Activated naive CD4-positive, alpha-beta T cell treated with anti-CD3 and anti-CD28 coated beads for 36 hours (primary cell): ENCODE results near the gene EPB41. TPM values are rescaled to one million over a fixed set of nuclear protein-coding genes. Genes with fewer than 3 reads are reported as not detected.

Source experiments
- CTCF ChIA-PET: fragments of 350-600 bp; sonication (Branson Sonifier 250); formaldehyde crosslinking; loops from one replicate; lab custom pipeline; 2021; ENCODE audit warnings: antibody characterized with exemption; lab: Charles Lee
- DNase-seq: peaks from one replicate; pipeline ENCODE4 v3.0.0-alpha.2; 2020
- H3K27ac Mint-ChIP-seq: one replicate; pipeline ENCODE4 v1.8.0; 2021; ENCODE audit warnings: mild to moderate bottlenecking, mixed read lengths
- H3K27me3 Mint-ChIP-seq: one replicate; pipeline ENCODE4 v1.8.0; 2021; ENCODE audit warnings: low read depth, mixed read lengths
- H3K36me3 Mint-ChIP-seq: one replicate; pipeline ENCODE4 v1.8.0; 2021; ENCODE audit warnings: low read depth, mixed read lengths
- H3K4me1 Mint-ChIP-seq: one replicate; pipeline ENCODE4 v1.8.0; 2021; ENCODE audit warnings: low read depth, mixed read lengths
- H3K4me3 Mint-ChIP-seq: one replicate; pipeline ENCODE4 v1.8.0; 2021; ENCODE audit warnings: mild to moderate bottlenecking, moderate library complexity, mixed read lengths
- H3K9me3 Mint-ChIP-seq: one replicate; pipeline ENCODE4 v1.8.0; 2021; ENCODE audit warnings: mixed read lengths
- intact Hi-C: fragments of 100-400 bp; cut with micrococcal nuclease; formaldehyde crosslinking; loops from one replicate; pipeline ENCODE4 v1.15.1; 2023
- total RNA-seq, 2 experiments: library from RNA; stranded (reverse); gene quantifications; one replicate each; pipeline ENCODE4 v1.2.3, GENCODE V29; 2021

Gene EPB41
- total RNA-seq, 2 experiments from 2014 or later = 97.4 to 100 TPM

GRCh38 chr1:29120367-29120766, 206.0 kb downstream of the EPB41 start:
- Mint-ChIP-seq H3K4me1 (peaks cover 14% of the 10 kb centered on the region), H3K36me3 (peaks cover 25% of the 10 kb centered on the region), H3K9me3 (no peaks in the 10 kb centered on the region), H3K4me3 (peak overlapping the region; percentile 50), H3K27me3 (peaks cover 14% of the 10 kb centered on the region), H3K27ac (no peak overlapping the region)
- CTCF ChIA-PET = interaction anchor here (0.5 to 2.4 kb wide), 9 partner anchors 11 to 877 kb away, joined by 3 to 15 read pairs (median 3); no protein-coding TSS in a partner anchor
- intact Hi-C loops = loop anchor here (5.0 kb wide), 1 partner anchor 78 kb away; no protein-coding TSS in a partner anchor
- DNase-seq = no peak

DNA sequence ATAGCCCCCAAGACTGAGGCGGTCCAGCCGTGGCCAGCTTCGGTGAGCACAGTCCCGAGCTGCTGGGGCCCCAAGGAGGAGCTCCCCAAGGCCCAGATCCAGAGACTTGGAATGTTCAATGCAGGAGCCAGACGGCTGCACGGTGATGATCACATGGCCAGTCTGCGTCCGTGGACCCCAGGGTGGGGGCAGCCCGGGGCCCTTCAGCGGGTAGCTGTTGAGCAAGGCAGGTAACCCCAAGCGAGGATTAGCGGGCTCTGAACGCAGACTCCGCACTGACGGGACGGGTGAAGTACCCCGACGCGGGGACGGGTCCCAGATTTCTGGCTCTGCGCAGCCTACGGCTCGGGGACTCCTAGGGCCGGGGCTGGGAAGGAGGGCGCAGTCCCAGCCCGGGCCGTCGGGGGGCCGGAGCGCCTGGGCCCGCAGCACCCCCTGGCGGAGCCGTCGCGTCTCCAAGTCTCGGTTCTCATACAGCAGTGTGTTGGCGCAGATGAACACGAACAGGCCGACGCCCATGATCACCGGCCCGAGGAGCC, 206.6 kb downstream of the EPB41 start:
- H3K27ac Mint-ChIP-seq = no peak overlapping the region
- H3K9me3 Mint-ChIP-seq = no peaks in the 10 kb centered on the region
- peaks cover 20% of the 10 kb centered on the region for H3K27me3 Mint-ChIP-seq
- intact Hi-C loops = loop anchor here (1.0 to 5.0 kb wide), 3 partner anchors 79 to 239 kb away; no protein-coding TSS in a partner anchor
- H3K4me3 Mint-ChIP-seq = peak overlapping the region; percentile 50
- DNase-seq = peak; percentile 78
- H3K36me3 Mint-ChIP-seq = peaks cover 22% of the 10 kb centered on the region
- peaks cover 19% of the 10 kb centered on the region for H3K4me1 Mint-ChIP-seq
- CTCF ChIA-PET = interaction anchor here (0.7 to 2.4 kb wide), 9 partner anchors 8 to 239 kb away, joined by 3 to 15 read pairs (median 4); no protein-coding TSS in a partner anchor

GRCh38 chr1:29121516-29121935, 207.2 kb downstream of the EPB41 start:
- no peak overlapping the region for H3K27ac Mint-ChIP-seq
- intact Hi-C loops = loop anchor here (1.0 to 5.0 kb wide), 3 partner anchors 79 to 239 kb away; no protein-coding TSS in a partner anchor
- CTCF ChIA-PET = interaction anchor here (0.5 to 2.4 kb wide), 11 partner anchors 8 to 245 kb away, joined by 3 to 15 read pairs (median 4); no protein-coding TSS in a partner anchor
- H3K4me1 Mint-ChIP-seq = peaks cover 19% of the 10 kb centered on the region
- DNase-seq = no peak
- no peaks in the 10 kb centered on the region for H3K9me3 Mint-ChIP-seq
- H3K36me3 Mint-ChIP-seq = peaks cover 20% of the 10 kb centered on the region
- peaks cover 21% of the 10 kb centered on the region for H3K27me3 Mint-ChIP-seq
- peak overlapping the region; percentile 46 for H3K4me3 Mint-ChIP-seq

DNA sequence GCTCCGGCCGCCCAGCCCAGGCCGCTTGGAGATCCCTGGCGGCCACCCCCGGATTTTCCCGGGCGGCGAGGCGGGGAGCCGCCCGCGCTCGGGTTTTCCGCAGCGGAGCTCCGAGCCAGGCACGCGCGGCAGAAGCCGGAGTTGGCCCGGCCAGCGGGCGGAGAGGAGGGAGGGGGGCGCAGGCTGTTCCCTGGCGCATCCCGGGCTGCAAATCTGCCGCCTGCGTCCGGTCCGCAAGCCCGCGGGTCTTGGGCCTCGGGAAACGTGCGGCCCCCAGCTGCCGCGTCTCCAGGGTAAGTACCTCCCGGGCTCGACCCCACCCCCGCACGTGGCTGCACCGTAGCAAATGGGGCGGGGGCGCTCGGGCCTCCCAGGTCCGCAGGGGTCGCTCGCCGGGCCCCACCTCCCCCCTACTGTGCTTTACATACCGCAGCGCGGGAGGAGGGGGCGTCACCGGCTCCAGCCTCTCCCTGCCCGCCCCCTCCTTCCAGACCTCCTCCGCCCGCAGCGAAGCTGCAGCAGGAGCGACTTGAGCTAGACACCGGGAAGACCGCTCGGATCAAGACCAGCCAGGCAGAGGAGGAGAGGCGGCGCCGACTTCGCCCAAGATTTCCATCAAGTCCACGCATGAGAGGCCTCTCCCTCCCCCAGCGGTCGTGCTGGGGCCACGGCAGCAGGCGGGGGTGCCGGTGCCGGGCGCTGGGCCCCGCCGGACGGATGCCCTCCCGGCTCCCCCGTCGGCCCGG, 207.7 kb downstream of the EPB41 start:
- CTCF ChIA-PET = interaction anchor here (0.5 to 2.4 kb wide), 11 partner anchors 9 to 245 kb away, joined by 3 to 15 read pairs (median 4); no protein-coding TSS in a partner anchor
- peaks cover 21% of the 10 kb centered on the region for H3K27me3 Mint-ChIP-seq
- no peaks in the 10 kb centered on the region for H3K9me3 Mint-ChIP-seq
- intact Hi-C loops = loop anchor here (1.0 to 5.0 kb wide), 5 partner anchors 59 to 240 kb away; partner anchors contain the start of gene SRSF4
- H3K36me3 Mint-ChIP-seq = peaks cover 18% of the 10 kb centered on the region
- DNase-seq = peak; percentile 22
- peak overlapping the region; percentile 74 for H3K4me3 Mint-ChIP-seq
- H3K27ac Mint-ChIP-seq = no peak overlapping the region
- peaks cover 17% of the 10 kb centered on the region for H3K4me1 Mint-ChIP-seq

DNA sequence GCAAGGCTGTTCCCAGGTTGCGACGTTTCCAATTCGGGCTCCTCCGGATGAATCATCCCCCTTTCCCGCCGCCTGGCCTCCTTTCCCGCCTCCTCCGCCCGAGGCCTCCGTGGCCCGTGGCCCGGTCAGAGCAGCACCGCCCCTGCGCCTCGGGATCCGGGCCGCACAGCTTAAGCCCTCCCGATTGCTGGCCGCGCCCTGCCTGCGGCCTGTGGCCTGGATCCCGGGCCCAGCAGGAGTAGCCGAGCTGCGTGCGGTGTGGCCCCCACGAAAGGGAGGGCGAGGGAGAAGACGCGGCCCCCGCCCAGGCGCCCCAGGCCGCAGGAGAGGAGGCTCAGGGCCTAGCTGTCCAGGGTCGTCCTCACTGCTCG, 208.3 kb downstream of the EPB41 start:
- Mint-ChIP-seq H3K9me3 (no peaks in the 10 kb centered on the region), H3K36me3 (peaks cover 12% of the 10 kb centered on the region), H3K4me1 (peaks cover 12% of the 10 kb centered on the region), H3K4me3 (peak overlapping the region; percentile 74), H3K27me3 (peaks cover 21% of the 10 kb centered on the region), H3K27ac (no peak overlapping the region)
- peak; percentile 14 for DNase-seq
- CTCF ChIA-PET = interaction anchor here (1.0 to 2.4 kb wide), 5 partner anchors 9 to 246 kb away, joined by 3 to 15 read pairs (median 3); no protein-coding TSS in a partner anchor
- intact Hi-C loops = loop anchor here (2.0 to 5.0 kb wide), 3 partner anchors 58 to 80 kb away; partner anchors contain the start of gene SRSF4

DNA sequence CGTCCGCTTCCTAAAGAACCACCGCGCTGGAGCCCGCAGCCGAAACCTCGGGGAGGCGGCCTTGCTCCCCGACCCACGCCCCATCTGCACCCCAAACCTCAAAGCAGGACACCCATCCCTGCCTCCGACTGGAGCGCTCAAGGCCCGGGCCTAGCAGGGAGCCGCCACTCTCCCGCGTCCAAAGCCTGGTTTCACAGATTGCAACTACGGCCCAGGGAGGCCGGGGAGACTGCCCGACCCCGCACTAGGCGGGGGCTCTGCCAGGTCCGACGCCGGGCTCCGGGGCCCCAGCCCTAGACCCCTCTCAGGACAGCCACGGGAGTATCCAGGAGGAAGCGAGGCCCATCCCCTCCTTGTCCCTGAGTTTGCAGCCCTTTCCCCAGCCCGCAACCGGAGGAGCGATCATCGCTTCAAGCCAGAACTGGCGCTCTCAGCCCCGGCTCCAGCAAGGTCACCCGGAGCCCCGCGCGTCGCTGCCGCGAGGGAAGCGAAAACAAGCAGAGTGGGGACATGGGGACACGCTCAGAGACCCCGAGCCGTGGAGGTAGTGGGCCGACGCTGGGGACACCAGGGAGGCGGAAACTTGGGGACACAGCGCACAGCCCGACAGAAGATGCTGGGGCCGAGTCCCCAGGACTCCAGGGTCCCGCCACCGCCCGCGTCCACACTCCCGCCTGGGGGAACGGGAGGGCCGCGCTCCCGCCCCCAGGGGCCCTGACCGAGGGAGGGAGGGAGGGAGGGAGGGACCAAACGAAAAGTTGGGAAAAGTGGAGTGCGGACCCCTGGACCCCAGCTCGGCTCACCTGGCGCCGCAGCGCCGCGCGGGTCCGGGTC, 208.9 kb downstream of the EPB41 start:
- Mint-ChIP-seq H3K27me3 (peaks cover 21% of the 10 kb centered on the region), H3K4me3 (peak overlapping the region; percentile 74), H3K9me3 (no peaks in the 10 kb centered on the region), H3K36me3 (peaks cover 9% of the 10 kb centered on the region), H3K27ac (no peak overlapping the region), H3K4me1 (peaks cover 12% of the 10 kb centered on the region)
- intact Hi-C loops = loop anchor here (2.0 to 5.0 kb wide), 3 partner anchors 58 to 81 kb away; partner anchors contain the start of gene SRSF4
- CTCF ChIA-PET = interaction anchor here (1.7 kb wide), 1 partner anchor 10 kb away, joined by 7 read pairs; no protein-coding TSS in a partner anchor
- peak; percentile 37 for DNase-seq

GRCh38 chr1:29123887-29124365, 209.6 kb downstream of the EPB41 start, which contains the start of gene TMEM200B:
TSS of gene TMEM200B (minus strand) at chr1:29123903. CDS start at chr1:29121828, 2,075 bp downstream.
- CTCF ChIA-PET = no interaction called here
- Mint-ChIP-seq H3K9me3 (no peaks in the 10 kb centered on the region), H3K27me3 (peaks cover 21% of the 10 kb centered on the region), H3K4me1 (peaks cover 12% of the 10 kb centered on the region), H3K4me3 (peak within 1 kb of the TSS; percentile 74), H3K27ac (no peak within 1 kb of the TSS), H3K36me3 (peaks cover 4% of the 10 kb centered on the region)
- peak; percentile 13 for DNase-seq
- intact Hi-C loops = loop anchor here (2.0 to 5.0 kb wide), 3 partner anchors 57 to 82 kb away; partner anchors contain the start of gene SRSF4

DNA sequence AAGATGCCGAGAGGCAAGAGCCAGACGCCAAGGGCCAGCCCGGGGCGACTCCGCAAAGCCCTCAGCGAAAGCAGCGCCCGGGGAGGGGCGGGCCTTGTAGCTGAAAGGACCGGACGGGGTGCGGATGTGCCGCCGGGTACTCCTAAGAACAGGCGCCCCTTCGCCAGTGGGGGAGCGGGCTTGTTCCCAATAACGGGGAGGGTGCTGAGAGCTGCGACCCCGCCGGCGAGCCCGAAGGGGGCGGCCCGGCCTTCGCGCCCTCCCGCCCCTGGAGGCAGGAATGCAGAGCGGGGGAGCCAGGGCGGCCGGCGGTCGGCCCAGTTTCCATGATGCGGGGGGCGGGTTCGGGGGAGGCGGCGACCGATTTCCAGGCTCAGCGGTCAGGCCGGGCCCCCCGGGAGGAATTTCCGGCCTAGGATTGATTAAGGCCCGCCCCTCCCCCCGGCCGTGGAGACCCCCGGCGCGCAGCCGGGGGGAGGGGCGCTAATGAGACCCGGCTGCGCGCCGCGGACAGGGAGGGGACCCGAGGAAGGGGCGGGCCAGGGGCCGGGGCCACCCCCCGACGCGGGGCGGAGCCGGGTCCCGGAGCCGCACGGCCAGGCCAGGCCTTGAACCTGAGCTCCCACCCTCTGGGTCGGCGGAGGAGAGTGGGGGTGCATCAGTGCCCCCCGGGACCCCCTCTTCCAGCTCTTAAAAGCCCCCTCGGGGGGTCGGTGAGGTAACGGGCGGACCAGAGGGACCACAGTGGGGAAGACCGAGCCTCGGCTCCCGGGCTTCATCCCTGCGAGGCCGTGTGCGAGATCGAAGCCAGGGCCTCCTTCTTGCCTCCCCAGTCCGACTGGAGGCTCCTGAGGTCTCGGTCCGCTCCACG, 210.2 kb downstream of the EPB41 start:
- Mint-ChIP-seq H3K4me1 (peaks cover 12% of the 10 kb centered on the region), H3K36me3 (peaks cover 4% of the 10 kb centered on the region), H3K4me3 (peak overlapping the region; percentile 70), H3K9me3 (no peaks in the 10 kb centered on the region), H3K27ac (no peak overlapping the region), H3K27me3 (peaks cover 21% of the 10 kb centered on the region)
- DNase-seq = peak; percentile 64
- intact Hi-C loops = loop anchor here (5.0 kb wide), 1 partner anchor 82 kb away; no protein-coding TSS in a partner anchor
- CTCF ChIA-PET = no interaction called here

GRCh38 chr1:29125237-29125641, 210.9 kb downstream of the EPB41 start:
- intact Hi-C loops = no loop called here
- no peak for DNase-seq

DNA sequence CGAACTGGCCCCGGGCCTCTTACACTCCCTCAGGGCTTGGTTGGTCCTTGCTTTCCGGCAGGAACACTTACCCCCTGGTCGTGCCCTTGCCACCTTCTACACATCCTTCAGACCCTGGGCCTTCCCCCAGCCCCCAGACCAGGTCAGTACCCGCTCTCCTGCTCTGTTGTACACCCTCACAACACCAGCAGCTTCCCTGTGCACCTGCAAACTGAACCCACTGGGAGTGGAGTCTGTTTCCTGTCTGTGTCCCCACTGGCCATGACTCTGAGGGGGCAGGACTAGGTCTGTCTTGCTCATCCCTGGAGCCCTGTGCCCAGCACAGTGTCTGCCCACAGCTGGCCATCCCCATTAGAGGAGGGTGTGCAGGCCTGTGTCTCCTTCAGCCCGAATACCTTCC, 211.4 kb downstream of the EPB41 start:
- intact Hi-C loops = no loop called here
- no peaks in the 10 kb centered on the region for H3K36me3 Mint-ChIP-seq
- peaks cover 9% of the 10 kb centered on the region for H3K4me1 Mint-ChIP-seq
- DNase-seq = no peak
- H3K27me3 Mint-ChIP-seq = peaks cover 27% of the 10 kb centered on the region
- H3K9me3 Mint-ChIP-seq = no peaks in the 10 kb centered on the region
- H3K4me3 Mint-ChIP-seq = peak overlapping the region; percentile 70
- H3K27ac Mint-ChIP-seq = no peak overlapping the region
- CTCF ChIA-PET = interaction anchor here (1.3 kb wide), 1 partner anchor 244 kb away, joined by 4 read pairs; no protein-coding TSS in a partner anchor

More at GRCh38 chr1:29125237-29125641, 210.9 kb downstream of the EPB41 start:
- Mint-ChIP-seq H3K4me3 (peak overlapping the region; percentile 70), H3K27me3 (peaks cover 25% of the 10 kb centered on the region), H3K27ac (no peak overlapping the region), H3K36me3 (peaks cover 2% of the 10 kb centered on the region), H3K4me1 (peaks cover 9% of the 10 kb centered on the region), H3K9me3 (no peaks in the 10 kb centered on the region)
- CTCF ChIA-PET = no interaction called here
